GM12878 (cell line): ENCODE results near the gene REM2. TPM values are rescaled to one million over a fixed set of nuclear protein-coding genes. Genes with fewer than 3 reads are reported as not detected.

Source experiments
- CHD1 ChIP-seq: IDR thresholded peaks from 2 replicates; pipeline ENCODE4 v1.6.1; 2012; ENCODE audit warnings: low read depth, low read length, improper control_type of control experiment
- DPF2 ChIP-seq: fragments of 450-650 bp; IDR thresholded peaks from 2 replicates; pipeline ENCODE4 v1.6.1; 2017; ENCODE audit warnings: mild to moderate bottlenecking
- EED ChIP-seq: sonication (generic); IDR thresholded peaks from 2 replicates; pipeline ENCODE4 v1.6.1; 2016; ENCODE audit warnings: antibody characterized with exemption, low read depth
- FOS ChIP-seq: IDR thresholded peaks from 3 replicates; pipeline ENCODE4 v1.6.1; 2011; ENCODE audit warnings: borderline replicate concordance; ENCODE audit not compliant: insufficient read length; ENCODE audit errors: extremely low read depth
- FOXM1 ChIP-seq: IDR thresholded peaks from 2 replicates; pipeline ENCODE4 v1.6.1; 2012; ENCODE audit warnings: low read depth, mild to moderate bottlenecking, inconsistent platforms, low read length, moderate library complexity
- GABPA ChIP-seq: IDR thresholded peaks from 2 replicates; pipeline ENCODE4 v1.6.1; 2014; ENCODE audit warnings: antibody characterized with exemption, low read depth, mild to moderate bottlenecking, inconsistent platforms
- HDAC6 ChIP-seq: fragments of 200-600 bp; sonication (generic); IDR thresholded peaks from one replicate; pipeline ENCODE4 v1.8.0; 2017; ENCODE audit warnings: antibody characterized with exemption; ENCODE audit not compliant: unreplicated experiment
- IRF3 ChIP-seq: fragments of 450-650 bp; IDR thresholded peaks from 2 replicates; pipeline ENCODE4 v1.6.1; 2014; ENCODE audit warnings: mild to moderate bottlenecking
- KDM1A ChIP-seq: fragments of 200-600 bp; sonication (generic); IDR thresholded peaks from 2 replicates; pipeline ENCODE4 v1.6.1; 2016; ENCODE audit warnings: borderline replicate concordance
- MYB ChIP-seq: fragments of 150-350 bp; IDR thresholded peaks from 2 replicates; pipeline ENCODE4 v1.6.1; 2014; ENCODE audit warnings: mild to moderate bottlenecking, low read depth, low read length, borderline replicate concordance
- POU2F2 ChIP-seq: IDR thresholded peaks from 3 replicates; pipeline ENCODE4 v1.6.1; 2011; ENCODE audit warnings: low read depth, mild to moderate bottlenecking, low read length, borderline replicate concordance
- PRDM15 ChIP-seq: fragments of 450-650 bp; formaldehyde crosslinking; IDR thresholded peaks from 2 replicates; pipeline ENCODE4 v1.4.0; 2020; ENCODE audit warnings: mild to moderate bottlenecking, moderate library complexity
- RELA ChIP-seq: fragments of 450-650 bp; IDR thresholded peaks from 2 replicates; pipeline ENCODE4 v1.8.0; 2014; ENCODE audit warnings: borderline replicate concordance; ENCODE audit not compliant: partially characterized antibody
- RUNX3 ChIP-seq: IDR thresholded peaks from 2 replicates; pipeline ENCODE4 v1.6.1; 2012; ENCODE audit warnings: low read length, inconsistent platforms
- SMAD5 ChIP-seq: IDR thresholded peaks from 2 replicates; pipeline ENCODE4 v1.6.1; 2016; ENCODE audit warnings: antibody characterized with exemption, low read depth
- SPI1 ChIP-seq: IDR thresholded peaks from 2 replicates; pipeline ENCODE4 v1.6.1; 2011; ENCODE audit warnings: low read depth, mild to moderate bottlenecking, low read length, moderate library complexity, borderline replicate concordance; ENCODE audit not compliant: insufficient read depth
- SREBF2 ChIP-seq: IDR thresholded peaks from 2 replicates; pipeline ENCODE4 v1.6.1; 2012; ENCODE audit warnings: mild to moderate bottlenecking, low read length
- TCF12 ChIP-seq: IDR thresholded peaks from 2 replicates; pipeline ENCODE4 v1.6.1; 2011; ENCODE audit warnings: low read depth, mild to moderate bottlenecking, low read length
- YY1 ChIP-seq: IDR thresholded peaks from 2 replicates; pipeline ENCODE4 v1.6.1; 2011; ENCODE audit warnings: low read depth, mild to moderate bottlenecking, low read length
- ZBED1 ChIP-seq: IDR thresholded peaks from 2 replicates; pipeline ENCODE4 v1.6.1; 2016; ENCODE audit warnings: borderline replicate concordance
- ZNF207 ChIP-seq: fragments of 450-650 bp; IDR thresholded peaks from 2 replicates; pipeline ENCODE4 v1.6.1; 2014; ENCODE audit warnings: antibody characterized with exemption, mild to moderate bottlenecking, borderline replicate concordance
- ZNF274 ChIP-seq: IDR thresholded peaks from one replicate; pipeline ENCODE4 v1.8.0; 2011; ENCODE audit not compliant: insufficient read length, insufficient read depth
- ZNF384 ChIP-seq: IDR thresholded peaks from 2 replicates; pipeline ENCODE4 v1.6.1; 2012; ENCODE audit warnings: low read depth, mild to moderate bottlenecking, low read length, improper control_type of control experiment, borderline replicate concordance
- ZSCAN29 ChIP-seq: fragments of 450-650 bp; IDR thresholded peaks from 2 replicates; pipeline ENCODE4 v1.6.1; 2017; ENCODE audit warnings: mild to moderate bottlenecking, moderate library complexity
- polyA plus RNA-seq, 11 experiments: library from polyadenylated mRNA; depleted of rRNA in 4 of 11; unstranded in 6 of 11; stranded (reverse) in 5 of 11; fragments of >200 nt; fragmentation: Nextera tagmentation in 4 of 11; fragmentation: Illumina TruSeq in 1 of 11; extraction: Ambion mirVana in 4 of 11; extraction: Trizol in 1 of 11; gene quantifications; 1 replicate in 1 of 11; 2 replicates in 10 of 11; pipeline versions ENCODE4 v1.2.1 to v1.2.3, GENCODE V29; 2011 to 2016; ENCODE audit warnings: inconsistent platforms in 2 of 11, missing spikeins in 2 of 11, low read depth in 1 of 11
- total RNA-seq, 4 experiments: library from RNA; depleted of rRNA in 3 of 4; stranded (reverse); fragments of >200 nt in 3 of 4; fragmentation: Illumina TruSeq in 1 of 4; extraction: Trizol in 1 of 4; gene quantifications; 2 replicates each; pipeline versions ENCODE4 v1.2.1 to v1.2.3, GENCODE V29; 2013 to 2021
- TF ChIP-seq, protein P1 (sequence below): IDR thresholded peaks from 2 replicates; pipeline ENCODE4 v1.6.1; 2011; ENCODE audit warnings: low read depth, mild to moderate bottlenecking, low read length, moderate library complexity, borderline replicate concordance; ENCODE audit errors: extremely low read depth
- TF ChIP-seq, protein P2 (sequence below): fragments of 150-350 bp; IDR thresholded peaks from 2 replicates; pipeline ENCODE4 v1.6.1; 2014; ENCODE audit warnings: mild to moderate bottlenecking, low read depth, low read length

The REM2 gene
- total and polyA plus RNA-seq, 10 of the 15 experiments (the other 5 are each of a cell fraction or from before 2014, with no cell fraction given), result 0.27 to 1.5 (median 0.83) TPM

DNA sequence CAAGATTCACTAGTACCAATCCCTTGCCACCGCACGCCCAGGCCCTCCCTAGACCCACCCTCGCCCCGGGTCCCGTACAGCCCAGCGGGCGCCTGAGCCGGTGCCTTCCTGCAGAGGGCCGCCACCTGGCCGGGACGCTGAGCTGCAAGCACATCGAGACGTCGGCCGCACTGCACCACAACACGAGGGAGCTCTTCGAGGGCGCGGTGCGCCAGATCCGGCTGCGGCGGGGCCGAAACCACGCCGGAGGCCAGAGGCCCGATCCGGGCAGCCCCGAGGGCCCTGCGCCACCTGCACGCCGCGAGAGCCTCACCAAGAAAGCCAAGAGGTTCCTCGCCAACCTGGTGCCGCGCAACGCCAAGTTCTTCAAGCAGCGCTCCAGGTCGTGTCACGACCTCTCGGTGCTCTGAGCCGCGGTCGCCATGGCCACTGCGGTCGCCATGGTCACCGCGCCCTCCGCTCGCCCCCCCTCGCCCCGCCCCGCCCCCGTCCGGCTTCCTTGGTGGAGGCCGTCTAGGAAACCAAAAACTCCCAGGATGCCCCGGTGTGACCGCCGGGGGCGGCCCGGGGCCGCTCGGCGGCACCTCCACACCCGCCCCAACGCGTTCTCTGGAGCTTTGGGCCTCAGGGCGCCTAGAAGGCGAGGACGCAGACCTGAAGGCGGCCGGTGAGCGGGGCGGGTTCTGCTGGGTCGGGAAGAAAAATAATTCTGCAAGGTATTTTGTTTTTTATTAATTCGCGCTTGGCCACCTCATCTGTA, 3.7 kb downstream of the REM2 start (continued):
- no peak for TF ChIP-seq PRDM15 (CRISPR knock-in tag)
- TF ChIP-seq, protein P1, sequence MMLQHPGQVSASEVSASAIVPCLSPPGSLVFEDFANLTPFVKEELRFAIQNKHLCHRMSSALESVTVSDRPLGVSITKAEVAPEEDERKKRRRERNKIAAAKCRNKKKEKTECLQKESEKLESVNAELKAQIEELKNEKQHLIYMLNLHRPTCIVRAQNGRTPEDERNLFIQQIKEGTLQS, result no peak
- peak; percentile 43; the same call in 1 of the 2 replicates for TF ChIP-seq YY1
- no peak for TF ChIP-seq RELA
- TF ChIP-seq CHD1, result no peak
- peak; percentile 80 for TF ChIP-seq DPF2
- no peak for TF ChIP-seq KDM1A
- no peak for TF ChIP-seq HDAC6
- no peak for TF ChIP-seq FOXM1
- no peak for TF ChIP-seq SREBF2
- TF ChIP-seq POU2F2, result 0 out of 3 replicates have a peak, but pooled peaks have one; percentile 16
- no peak for TF ChIP-seq SPI1
- TF ChIP-seq RUNX3, result peak; percentile 71
- peak; percentile 37; the same call in 1 of the 2 replicates for TF ChIP-seq TCF12
- no peak for TF ChIP-seq ZBED1
- peak; percentile 8; the same call in 1 of the 2 replicates for TF ChIP-seq ZNF207
- no peak for TF ChIP-seq ZNF384
- TF ChIP-seq GABPA, result no peak
- no peak for TF ChIP-seq ZNF274
- TF ChIP-seq MYB, result no peak
- no peak for TF ChIP-seq SMAD5
- no peak for TF ChIP-seq FOS
- no peak for TF ChIP-seq IRF3
- TF ChIP-seq, protein P2, sequence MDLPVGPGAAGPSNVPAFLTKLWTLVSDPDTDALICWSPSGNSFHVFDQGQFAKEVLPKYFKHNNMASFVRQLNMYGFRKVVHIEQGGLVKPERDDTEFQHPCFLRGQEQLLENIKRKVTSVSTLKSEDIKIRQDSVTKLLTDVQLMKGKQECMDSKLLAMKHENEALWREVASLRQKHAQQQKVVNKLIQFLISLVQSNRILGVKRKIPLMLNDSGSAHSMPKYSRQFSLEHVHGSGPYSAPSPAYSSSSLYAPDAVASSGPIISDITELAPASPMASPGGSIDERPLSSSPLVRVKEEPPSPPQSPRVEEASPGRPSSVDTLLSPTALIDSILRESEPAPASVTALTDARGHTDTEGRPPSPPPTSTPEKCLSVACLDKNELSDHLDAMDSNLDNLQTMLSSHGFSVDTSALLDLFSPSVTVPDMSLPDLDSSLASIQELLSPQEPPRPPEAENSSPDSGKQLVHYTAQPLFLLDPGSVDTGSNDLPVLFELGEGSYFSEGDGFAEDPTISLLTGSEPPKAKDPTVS, result no peak
- no peak for TF ChIP-seq ZSCAN29
- peak; percentile 31 for TF ChIP-seq EED
